NCI-H748 (cell line): Measurements from ENCODE around the gene CHRFAM7A.
"Not testable (repeated sequence)": the region's sequence is repeated elsewhere in the genome, so short reads cannot be mapped to it uniquely, and the experiment has no call there.

ENCODE experiments used
- DNase-seq: peaks from one replicate; lab custom pipeline; 2025; ENCODE audit not compliant: unreplicated experiment; lab: John Stamatoyannopoulos, UW

Gene CHRFAM7A

GRCh38 chr15:30392766-30393663, at the start of gene CHRFAM7A:
CHRFAM7A (minus strand) TSS chr15:30393540; CDS start chr15:30383351, 10,189 bp downstream.
- DNase-seq: not testable (repeated sequence)

GRCh38 chr15:30438348-30438747, 45.0 kb upstream of the CHRFAM7A start:
- DNase-seq: not testable (repeated sequence)

DNA sequence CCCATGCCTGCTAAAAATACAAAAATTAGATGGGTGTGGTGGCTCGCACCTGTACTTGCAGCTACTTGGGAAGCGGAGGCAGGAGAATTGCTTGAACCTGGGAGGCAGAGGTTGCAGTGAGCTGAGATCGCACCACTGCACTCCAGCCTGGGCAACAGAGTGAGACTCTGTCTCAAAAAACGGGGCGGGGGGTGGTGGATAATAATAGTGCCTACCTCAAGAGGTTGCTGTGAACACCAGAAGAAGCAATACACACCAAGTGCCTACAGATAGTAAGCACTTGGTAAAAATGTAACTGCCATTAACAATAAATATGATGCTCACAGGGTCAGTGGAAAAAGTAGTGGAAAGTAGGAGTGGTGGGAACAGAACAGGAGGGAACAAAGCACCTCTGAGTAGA, 42.5 kb upstream of the CHRFAM7A start:
- DNase-seq: not testable (repeated sequence)

DNA sequence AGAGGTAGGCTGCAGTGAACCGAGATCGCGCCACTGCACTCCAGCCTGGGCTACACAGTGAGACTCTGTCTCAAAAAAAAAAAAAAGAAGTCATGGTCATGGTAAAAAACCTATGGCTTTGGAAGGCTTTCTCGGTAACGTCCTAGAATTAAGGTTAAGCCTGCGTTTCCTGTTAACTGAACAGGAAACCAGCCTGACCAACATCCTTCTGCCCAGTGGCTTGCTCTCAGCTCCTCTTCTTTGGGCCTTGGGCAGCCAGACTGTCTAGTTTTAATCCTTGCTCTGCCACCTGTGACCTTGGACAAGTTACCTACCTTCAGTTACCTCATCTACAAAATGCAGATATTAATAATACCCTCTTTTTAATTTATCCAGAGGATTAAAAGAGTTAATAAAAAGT, 27.4 kb upstream of the CHRFAM7A start:
- not testable (repeated sequence) for DNase-seq

DNA sequence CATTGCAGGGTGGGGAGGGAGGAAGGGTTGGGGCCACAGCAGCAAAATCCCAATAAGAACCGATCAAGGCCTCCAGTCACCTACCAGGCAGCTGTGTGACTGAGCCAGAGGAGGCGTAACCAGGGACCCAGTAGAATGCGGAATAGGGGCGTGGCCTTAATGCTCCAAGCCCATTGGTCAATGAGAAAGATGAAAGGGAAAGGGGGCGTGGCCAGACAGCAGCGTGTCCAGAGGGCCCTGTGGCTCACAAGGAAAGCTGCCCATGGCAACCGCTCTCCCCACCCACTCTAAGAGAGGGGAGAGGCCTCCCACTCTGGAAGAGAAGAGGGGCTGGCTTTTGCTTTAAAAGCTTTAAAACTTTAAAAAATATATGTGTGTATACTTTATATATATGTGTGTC, 20.8 kb upstream of the CHRFAM7A start, which contains the start of gene GOLGA8R:
TSS of gene GOLGA8R (minus strand) at position 101 of the 400 bp plus-strand sequence. CDS start at position 3, 98 bp downstream.
- not testable (repeated sequence) for DNase-seq

GRCh38 chr15:30407636-30408035, 14.3 kb upstream of the CHRFAM7A start:
- not testable (repeated sequence) for DNase-seq

GRCh38 chr15:30398988-30399387, 5.6 kb upstream of the CHRFAM7A start:
- not testable (repeated sequence) for DNase-seq

DNA sequence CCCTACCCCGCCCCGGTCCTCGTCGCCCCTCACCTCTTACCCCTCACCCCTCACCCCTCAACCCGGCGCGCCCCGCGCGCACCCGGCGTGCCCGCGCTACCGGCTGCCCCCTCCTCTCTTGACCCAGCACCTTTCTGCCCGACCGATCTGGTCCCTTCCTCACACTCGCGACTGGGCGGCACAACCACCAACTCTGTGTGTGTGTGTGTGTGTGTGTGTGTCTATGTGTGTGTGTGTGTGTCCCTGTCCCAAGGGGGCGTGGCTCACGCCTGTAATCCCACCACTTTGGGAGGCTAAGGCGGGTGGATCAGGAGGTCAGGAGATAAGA, 288 bp upstream of the CHRFAM7A start:
- not testable (repeated sequence) for DNase-seq

DNA sequence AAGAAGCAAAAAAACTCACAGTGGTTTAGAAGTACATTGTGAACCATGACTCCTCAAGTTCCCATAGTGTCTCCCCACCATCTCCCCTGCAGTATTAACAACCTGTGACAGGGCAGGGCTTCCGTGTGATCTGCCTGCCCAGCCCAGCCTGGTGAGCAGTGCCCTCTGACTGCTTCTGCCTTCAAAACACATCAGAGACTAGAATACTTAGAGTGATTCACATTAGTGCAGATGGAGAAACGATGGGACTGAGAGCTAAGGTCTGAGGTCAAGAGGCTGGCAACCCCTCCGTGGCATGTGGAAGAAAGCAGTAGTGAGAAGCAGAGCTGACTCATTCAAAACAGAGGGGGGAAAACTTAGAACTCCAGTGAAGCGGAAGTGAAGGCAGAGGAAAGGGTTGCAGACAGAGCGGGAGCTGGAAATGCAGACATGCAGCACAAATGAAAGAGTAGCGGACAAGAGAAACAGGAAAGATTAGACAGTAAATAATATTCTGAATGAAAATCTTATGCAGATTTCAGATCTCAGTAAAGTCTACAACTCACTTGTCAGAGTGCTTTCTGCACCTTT, 6.9 kb downstream of the CHRFAM7A start:
- DNase-seq: not testable (repeated sequence)

GRCh38 chr15:30377082-30377413, 16.3 kb downstream of the CHRFAM7A start:
- DNase-seq: not testable (repeated sequence)

GRCh38 chr15:30376375-30377081, 16.8 kb downstream of the CHRFAM7A start:
- DNase-seq: not testable (repeated sequence)

- DNase-seq: not testable (repeated sequence)
Observed at GRCh38 chr15:30375872-30376271, 17.5 kb downstream of the CHRFAM7A start.

DNA sequence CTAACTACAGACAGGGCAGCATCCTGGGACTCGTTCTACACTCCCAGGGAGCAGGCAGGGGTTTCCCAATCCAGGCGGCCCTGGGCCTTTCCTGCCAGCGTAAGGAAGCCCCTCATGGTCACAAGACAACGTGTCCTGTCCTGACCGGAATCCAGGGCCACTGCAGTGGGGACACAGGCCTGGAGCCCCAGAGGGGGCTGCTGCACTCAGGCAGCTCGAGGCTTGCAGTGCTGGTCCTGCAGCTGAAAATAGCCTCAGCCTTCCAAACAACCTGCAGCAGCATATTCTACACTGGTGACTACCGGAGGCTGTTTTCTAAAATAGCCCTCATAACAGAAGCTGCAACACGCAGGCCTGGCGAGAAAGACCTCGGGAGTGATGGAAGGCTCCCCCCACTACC, 18.5 kb downstream of the CHRFAM7A start:
- DNase-seq: not testable (repeated sequence)

GRCh38 chr15:30368271-30368670, 25.1 kb downstream of the CHRFAM7A start:
- not testable (repeated sequence) for DNase-seq

- DNase-seq: not testable (repeated sequence)
Observed at GRCh38 chr15:30367246-30367645, 26.1 kb downstream of the CHRFAM7A start.

GRCh38 chr15:30361404-30361803, 31.9 kb downstream of the CHRFAM7A start:
- not testable (repeated sequence) for DNase-seq

DNA sequence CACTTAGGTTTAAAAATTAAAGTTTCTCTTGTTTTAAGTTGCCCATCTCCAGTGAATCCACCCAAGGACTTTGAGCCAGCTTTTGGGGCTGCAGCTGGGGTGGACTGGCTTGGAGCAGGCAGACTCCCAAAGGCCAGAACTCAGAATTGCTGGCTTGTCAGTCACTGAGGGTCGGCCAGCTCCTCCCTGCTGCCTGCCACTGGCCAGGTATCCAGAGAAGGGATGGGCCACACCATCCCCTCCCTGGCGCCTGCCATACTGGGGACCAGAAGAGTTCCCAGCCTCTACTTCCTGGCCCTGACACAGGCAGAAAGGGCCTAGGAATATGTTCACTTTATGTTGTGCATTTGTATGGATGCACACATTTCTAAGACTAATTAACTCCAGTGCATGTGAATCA, 32.4 kb downstream of the CHRFAM7A start:
- not testable (repeated sequence) for DNase-seq

DNA sequence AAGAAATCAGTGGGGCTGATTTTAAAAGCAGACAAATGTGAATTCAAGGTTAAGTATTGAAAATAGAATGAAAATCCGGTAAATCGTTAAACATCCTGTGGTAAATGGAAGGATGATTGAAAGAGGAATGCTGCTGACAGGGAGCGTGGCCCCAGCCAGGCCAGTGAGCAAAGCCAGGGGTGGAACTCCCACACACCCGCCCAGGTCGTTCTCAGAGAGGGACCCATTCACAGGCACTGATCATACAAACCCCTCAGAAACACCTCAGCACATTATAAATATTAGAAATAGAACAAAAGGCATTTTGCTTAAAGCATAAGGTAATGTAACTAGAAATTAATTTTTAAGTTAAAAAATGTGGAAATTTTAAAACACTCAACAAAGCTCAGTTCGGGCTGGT, 38.3 kb downstream of the CHRFAM7A start:
- DNase-seq: not testable (repeated sequence)

DNA sequence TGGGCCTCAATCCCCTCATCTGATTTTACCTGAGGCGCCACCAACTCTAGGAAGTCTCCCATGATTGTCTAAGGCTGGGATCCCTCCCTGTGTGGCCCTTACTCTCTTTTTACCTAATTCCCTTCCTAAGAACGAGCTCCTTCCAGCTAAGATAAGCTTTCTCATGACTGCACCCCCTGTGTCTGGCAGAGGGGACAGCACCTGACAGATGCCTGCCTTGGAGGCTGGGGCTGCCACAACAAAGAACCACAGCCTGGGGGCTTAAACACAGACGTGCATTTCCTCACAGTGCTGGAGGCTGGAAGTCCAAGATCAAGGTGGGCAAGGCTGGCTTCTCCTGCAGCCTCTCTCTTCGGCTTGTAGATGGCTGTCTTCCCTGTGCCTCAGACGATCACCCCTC, 43.5 kb downstream of the CHRFAM7A start:
- DNase-seq: not testable (repeated sequence)

- DNase-seq: not testable (repeated sequence)
Observed at GRCh38 chr15:30336584-30336983, 56.8 kb downstream of the CHRFAM7A start.

DNA sequence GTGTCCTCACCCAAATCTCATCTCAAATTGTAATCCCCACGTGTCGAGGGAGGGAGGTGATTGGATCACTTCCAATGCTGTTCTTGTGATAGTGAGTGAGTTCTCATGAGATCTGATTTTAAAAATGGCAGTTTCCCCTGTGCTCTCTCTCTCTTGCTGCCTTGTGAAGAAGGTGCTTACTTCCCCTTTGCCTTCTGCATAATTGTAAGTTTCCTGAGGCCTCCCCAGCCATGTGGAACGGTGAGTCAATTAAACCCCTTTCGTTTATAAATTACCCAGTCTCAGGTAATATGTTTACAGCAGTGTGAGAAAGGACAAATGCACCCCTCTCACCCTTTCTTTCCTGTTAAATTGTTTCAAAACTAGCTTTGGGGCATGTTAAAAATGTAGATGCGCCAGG, 59.2 kb downstream of the CHRFAM7A start:
- not testable (repeated sequence) for DNase-seq
